GM23248 (cell line): Measurements from ENCODE around the gene OSGIN1. TPM values are rescaled to one million over a fixed set of nuclear protein-coding genes. Genes with fewer than 3 reads are reported as not detected.

Source experiments
- DNase-seq: peaks from one replicate; pipeline ENCODE4 v3.0.0-alpha.2; 2015
- H2AFZ ChIP-seq: fragments of 200-600 bp; sonication (generic); 2 replicates; pipeline ENCODE4 v1.6.1; 2016; ENCODE audit warnings: antibody characterized with exemption
- H3F3A ChIP-seq: fragments of 200-600 bp; sonication (generic); 2 replicates; pipeline ENCODE4 v1.6.1; 2016; ENCODE audit warnings: mild to moderate bottlenecking, antibody characterized with exemption, mixed run types; ENCODE audit not compliant: insufficient read depth
- H3K27ac ChIP-seq: fragments of 200-600 bp; sonication (generic); 2 replicates; pipeline ENCODE4 v1.5.1; 2016; ENCODE audit warnings: mild to moderate bottlenecking
- H3K27me3 ChIP-seq: fragments of 200-600 bp; sonication (generic); replicated peaks from 2 replicates; pipeline ENCODE4 v1.6.1; 2016; ENCODE audit warnings: mild to moderate bottlenecking; ENCODE audit not compliant: insufficient read depth
- H3K36me3 ChIP-seq: fragments of 200-600 bp; sonication (generic); 2 replicates; pipeline ENCODE4 v1.6.1; 2016; ENCODE audit warnings: low read depth, mild to moderate bottlenecking
- H3K4me1 ChIP-seq: fragments of 200-600 bp; sonication (generic); 2 replicates; pipeline ENCODE4 v1.6.1; 2016; ENCODE audit warnings: mild to moderate bottlenecking; ENCODE audit not compliant: insufficient read depth
- H3K4me2 ChIP-seq: fragments of 200-600 bp; sonication (generic); one replicate; pipeline ENCODE4 v1.6.1; 2016; ENCODE audit warnings: mild to moderate bottlenecking; ENCODE audit not compliant: unreplicated experiment
- H3K4me3 ChIP-seq: fragments of 200-600 bp; sonication (generic); 2 replicates; pipeline ENCODE4 v1.5.1; 2016; ENCODE audit warnings: mild to moderate bottlenecking
- H3K79me2 ChIP-seq: fragments of 200-600 bp; sonication (generic); 2 replicates; pipeline ENCODE4 v1.6.1; 2016; ENCODE audit warnings: mild to moderate bottlenecking; ENCODE audit not compliant: insufficient read depth
- H3K9ac ChIP-seq: fragments of 200-600 bp; sonication (generic); 2 replicates; pipeline ENCODE4 v1.6.1; 2016; ENCODE audit warnings: mild to moderate bottlenecking
- H3K9me2 ChIP-seq: fragments of 200-600 bp; sonication (generic); 2 replicates; pipeline ENCODE4 v1.6.1; 2016; ENCODE audit warnings: mixed run types, mild to moderate bottlenecking, moderate library complexity; ENCODE audit not compliant: insufficient read depth
- H3K9me3 ChIP-seq: fragments of 200-600 bp; sonication (generic); one replicate; pipeline ENCODE4 v1.6.1; 2017; ENCODE audit warnings: low read depth
- H4K20me1 ChIP-seq: fragments of 200-600 bp; sonication (generic); 2 replicates; pipeline ENCODE4 v1.6.0; 2016; ENCODE audit not compliant: insufficient read depth
- EZH2 ChIP-seq: fragments of 200-600 bp; sonication (generic); IDR thresholded peaks from 2 replicates; pipeline ENCODE4 v1.6.1; 2018; ENCODE audit warnings: antibody characterized with exemption, mild to moderate bottlenecking; ENCODE audit not compliant: insufficient read depth, poor library complexity, severe bottlenecking
- EZH2phosphoT487 ChIP-seq: fragments of 200-600 bp; sonication (generic); IDR thresholded peaks from 2 replicates; pipeline ENCODE4 v1.6.1; 2018; ENCODE audit warnings: antibody characterized with exemption, moderate library complexity, mild to moderate bottlenecking, low read depth; ENCODE audit not compliant: insufficient read depth
- WGBS, 2 experiments: methylation state at CpG; one replicate each; pipeline ENCODE4 v1.1.6; 2015 to 2017; ENCODE audit warnings: low lambda C conversion rate in 2 of 2, low coverage in 1 of 2; ENCODE audit errors: missing lambda C conversion rate in 2 of 2; 5-methylcytosine and 5-hydroxymethylcytosine counted together
- in situ Hi-C: fragments of 300-500 bp; cut with MboI; formaldehyde crosslinking; loops from 2 replicates; pipeline ENCODE4 v1.15.0; 2020
- polyA plus RNA-seq: library from polyadenylated mRNA; unstranded; fragments of >200 nt; fragmentation: Nextera tagmentation; extraction: Ambion mirVana; gene quantifications from 2 replicates; pipeline ENCODE4 v1.2.1, GENCODE V29; 2016
- total RNA-seq: library from RNA; depleted of rRNA; stranded (reverse); fragments of >200 nt; shearing (Covaris generic); gene quantifications from 2 replicates; pipeline ENCODE4 v1.2.3, GENCODE V29; 2014

The OSGIN1 gene
- total and polyA plus RNA-seq, 2 experiments from 2014 or later: 1.1 to 6.3 TPM

GRCh38 chr16:83913245-83913633 lies 39.8 kb upstream of the OSGIN1 start:
- WGBS, 2 experiments: 87 to 91% methylated on average over 15 of the region's 15 CpGs
- no peaks in the 10 kb centered on the region for H3K9me2 ChIP-seq
- in situ Hi-C loops: no loop called here
- H3K4me1 ChIP-seq: no peaks in the 10 kb centered on the region
- no peak overlapping the region for H3K27ac ChIP-seq
- no peaks in the 10 kb centered on the region for H3K79me2 ChIP-seq
- H3F3A ChIP-seq: no peaks in the 10 kb centered on the region
- no peaks in the 10 kb centered on the region for H3K27me3 ChIP-seq
- H4K20me1 ChIP-seq: no peaks in the 10 kb centered on the region
- H3K4me2 ChIP-seq: no peak overlapping the region
- no peak overlapping the region for H3K9ac ChIP-seq
- peaks cover 9% of the 10 kb centered on the region for H3K36me3 ChIP-seq
- H3K4me3 ChIP-seq: no peak overlapping the region
- DNase-seq: no peak
- TF ChIP-seq EZH2phosphoT487: no peak
- no peak for TF ChIP-seq EZH2
- no peaks in the 10 kb centered on the region for H3K9me3 ChIP-seq
- no peak overlapping the region for H2AFZ ChIP-seq

DNA sequence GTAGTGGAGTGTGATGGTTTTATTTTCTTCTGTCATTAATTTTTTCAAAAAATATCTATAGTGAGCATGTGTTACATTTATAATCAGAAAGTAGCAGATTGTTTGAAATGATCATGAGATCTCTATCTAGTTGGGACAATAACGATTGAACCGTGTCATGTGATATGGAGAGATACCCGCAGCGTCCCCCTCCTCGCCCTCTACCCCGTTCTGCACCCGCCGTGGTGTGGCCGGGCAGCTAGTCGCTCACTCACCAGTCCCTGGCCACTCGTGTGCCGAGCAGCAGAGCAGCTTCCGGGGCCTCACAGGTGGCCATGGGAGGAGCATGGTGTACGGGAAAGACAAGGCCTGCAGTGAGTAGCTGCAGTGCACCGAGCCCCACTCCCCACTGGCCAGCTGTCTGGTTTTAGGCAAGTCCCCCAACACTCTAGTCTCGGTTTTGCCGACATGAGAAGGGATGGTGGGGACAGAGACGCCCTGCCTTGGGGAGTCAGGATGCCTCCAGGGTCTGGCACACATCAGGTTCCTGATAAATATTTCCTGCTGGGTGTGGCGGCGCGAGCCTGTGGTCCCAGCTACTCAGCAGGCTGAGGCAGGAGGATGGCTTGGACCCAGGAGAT lies 38.8 kb upstream of the OSGIN1 start:
- peaks cover 9% of the 10 kb centered on the region for H3K36me3 ChIP-seq
- H3K79me2 ChIP-seq: no peaks in the 10 kb centered on the region
- no peaks in the 10 kb centered on the region for H3K27me3 ChIP-seq
- no peak for DNase-seq
- no peaks in the 10 kb centered on the region for H3K9me2 ChIP-seq
- no peak overlapping the region for H3K9ac ChIP-seq
- no peaks in the 10 kb centered on the region for H3K4me1 ChIP-seq
- in situ Hi-C loops: no loop called here
- 95 to 96% methylated on average over 21 of the region's 21 CpGs for WGBS, 2 experiments
- H2AFZ ChIP-seq: no peak overlapping the region
- H3F3A ChIP-seq: no peaks in the 10 kb centered on the region
- no peaks in the 10 kb centered on the region for H4K20me1 ChIP-seq
- H3K27ac ChIP-seq: no peak overlapping the region
- no peak overlapping the region for H3K4me2 ChIP-seq
- TF ChIP-seq EZH2phosphoT487 (no peak), EZH2 (no peak)
- H3K9me3 ChIP-seq: no peaks in the 10 kb centered on the region
- H3K4me3 ChIP-seq: no peak overlapping the region

DNA sequence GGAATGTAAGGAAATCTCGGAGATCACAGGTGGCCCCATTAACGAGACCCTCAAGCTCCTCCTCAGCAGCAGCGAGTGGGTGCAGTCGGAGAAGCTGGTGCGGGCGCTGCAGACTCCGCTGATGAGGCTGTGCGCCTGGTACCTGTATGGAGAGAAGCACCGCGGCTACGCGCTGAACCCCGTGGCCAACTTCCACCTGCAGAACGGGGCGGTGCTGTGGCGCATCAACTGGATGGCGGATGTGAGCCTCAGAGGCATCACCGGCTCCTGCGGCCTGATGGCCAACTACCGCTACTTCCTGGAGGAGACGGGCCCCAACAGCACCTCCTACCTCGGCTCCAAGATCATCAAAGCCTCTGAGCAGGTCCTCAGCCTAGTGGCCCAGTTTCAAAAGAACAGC lies 38.0 kb upstream of the OSGIN1 start:
- Histone ChIP-seq H2AFZ (no peak overlapping the region), H3K4me3 (no peak overlapping the region), H3K79me2 (no peaks in the 10 kb centered on the region), H3K4me2 (no peak overlapping the region), H3K9me2 (no peaks in the 10 kb centered on the region), H4K20me1 (no peaks in the 10 kb centered on the region), H3K9ac (no peak overlapping the region), H3K9me3 (no peaks in the 10 kb centered on the region), H3K27me3 (no peaks in the 10 kb centered on the region), H3K36me3 (peaks cover 6% of the 10 kb centered on the region), H3K27ac (no peak overlapping the region), H3K4me1 (no peaks in the 10 kb centered on the region), H3F3A (no peaks in the 10 kb centered on the region)
- whole genome bisulfite sequencing, 2 experiments: 96 to 97% methylated on average over 18 to 22 of the region's 22 CpGs
- in situ Hi-C loops: no loop called here
- no peak for TF ChIP-seq EZH2phosphoT487
- TF ChIP-seq EZH2: no peak
- DNase-seq: no peak

- Histone ChIP-seq H3K9me3 (no peaks in the 10 kb centered on the region), H3K9ac (no peak overlapping the region), H3K4me1 (no peaks in the 10 kb centered on the region), H3K27me3 (no peaks in the 10 kb centered on the region), H4K20me1 (no peaks in the 10 kb centered on the region), H3K4me3 (no peak overlapping the region), H2AFZ (no peak overlapping the region), H3K79me2 (no peaks in the 10 kb centered on the region), H3K4me2 (no peak overlapping the region), H3F3A (no peaks in the 10 kb centered on the region), H3K27ac (no peak overlapping the region), H3K9me2 (no peaks in the 10 kb centered on the region), H3K36me3 (peaks cover 4% of the 10 kb centered on the region; the same call in 1 of the 2 replicates)
- no peak for TF ChIP-seq EZH2phosphoT487
- no peak for TF ChIP-seq EZH2
- WGBS, 2 experiments: 96 to 97% methylated on average over 14 of the region's 14 CpGs
- in situ Hi-C loops: no loop called here
- no peak for DNase-seq
These were observed 37.5 kb upstream of the OSGIN1 start for GRCh38 chr16:83915491-83915890.
